GM19023 (cell line): Measurements from ENCODE around the gene BORCS8.
"Not testable (repeated sequence)": the region's sequence is repeated elsewhere in the genome, so short reads cannot be mapped to it uniquely, and the experiment has no call there.

Experiments used
- ATAC-seq: cut with Tn5 transposase; IDR thresholded peaks from one replicate; pipeline ENCODE4 v1.9.1; 2021; ENCODE audit warnings: mild to moderate bottlenecking, moderate library complexity; ENCODE audit not compliant: unreplicated experiment

BORCS8 gene

GRCh38 chr19:19192078-19192882, at the start of gene BORCS8, which contains the start of gene RFXANK:
TSS of gene BORCS8 (minus strand) at chr19:19192152. CDS start at chr19:19192117, 35 bp downstream.
TSS of gene RFXANK (plus strand) at chr19:19192258. CDS start at chr19:19193947, 1,689 bp downstream.
- ATAC-seq, result peak; percentile 83

- ATAC-seq, result no peak
These were observed 48.5 kb upstream of the BORCS8 start for GRCh38 chr19:19240476-19240875.

- no peak for ATAC-seq
These were observed 47.7 kb upstream of the BORCS8 start for GRCh38 chr19:19239675-19240074.

- no peak for ATAC-seq
These were observed 46.4 kb upstream of the BORCS8 start for GRCh38 chr19:19238126-19238894.

- no peak for ATAC-seq
These were observed 44.2 kb upstream of the BORCS8 start for GRCh38 chr19:19236173-19236572.

GRCh38 chr19:19234220-19234816, 42.4 kb upstream of the BORCS8 start:
- ATAC-seq, result no peak

- ATAC-seq, result no peak
These were observed 40.3 kb upstream of the BORCS8 start for GRCh38 chr19:19232261-19232721.

GRCh38 chr19:19230999-19231398, 39.0 kb upstream of the BORCS8 start:
- ATAC-seq, result no peak

- ATAC-seq, result no peak
These were observed 37.7 kb upstream of the BORCS8 start for GRCh38 chr19:19229701-19230100.

GRCh38 chr19:19227217-19227616, 35.3 kb upstream of the BORCS8 start:
- no peak for ATAC-seq

- ATAC-seq, result no peak
These were observed 34.7 kb upstream of the BORCS8 start for GRCh38 chr19:19226663-19227062.

- no peak for ATAC-seq
These were observed 34.3 kb upstream of the BORCS8 start for GRCh38 chr19:19226204-19226603.

- ATAC-seq, result no peak
These were observed 33.0 kb upstream of the BORCS8 start for GRCh38 chr19:19224852-19225494.

GRCh38 chr19:19224150-19224851, 32.3 kb upstream of the BORCS8 start:
- ATAC-seq, result no peak

- ATAC-seq, result no peak
These were observed 31.7 kb upstream of the BORCS8 start for GRCh38 chr19:19223636-19224035.

- no peak for ATAC-seq
These were observed 31.1 kb upstream of the BORCS8 start for GRCh38 chr19:19223060-19223459.

GRCh38 chr19:19221000-19221399, 29.0 kb upstream of the BORCS8 start:
- ATAC-seq, result not testable (repeated sequence)

GRCh38 chr19:19218911-19219310, 27.0 kb upstream of the BORCS8 start:
- ATAC-seq, result no peak

- no peak for ATAC-seq
These were observed 25.1 kb upstream of the BORCS8 start for GRCh38 chr19:19217099-19217498.

GRCh38 chr19:19215792-19216191, 23.8 kb upstream of the BORCS8 start:
- no peak for ATAC-seq
